CD4-positive, alpha-beta T cell treated with Interferon gamma for 1 hour (primary cell): ENCODE results near the gene KCNMA1.
A peak's percentile ranks its signal among the peaks of the same experiment; 100 is the strongest.

ENCODE experiments used
- DNase-seq: peaks from one replicate; pipeline ENCODE4 v3.0.0-alpha.2; 2020

The KCNMA1 gene

GRCh38 chr10:77191324-77192049 lies 446.1 kb downstream of the KCNMA1 start:
- DNase-seq = no peak

DNA sequence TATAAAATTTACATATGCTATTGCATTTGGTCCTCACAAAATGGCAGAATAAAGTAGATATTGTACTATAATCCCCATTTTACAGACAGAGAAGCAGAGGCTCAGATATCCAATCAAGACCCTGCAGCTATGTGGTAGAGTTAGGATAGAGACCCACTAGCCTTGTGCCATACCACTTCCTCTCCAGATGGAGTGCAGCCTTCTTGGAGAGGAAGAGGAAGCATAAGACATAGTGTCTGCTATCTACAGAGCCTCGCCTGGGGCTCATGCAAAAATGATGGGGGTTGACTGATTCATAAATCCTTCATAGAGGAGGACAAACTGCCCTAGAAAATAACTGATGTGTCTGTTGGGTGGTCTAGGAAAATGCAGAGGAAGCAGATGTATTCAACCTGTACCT lies 447.3 kb downstream of the KCNMA1 start:
- DNase-seq = no peak

- no peak for DNase-seq
These were observed 448.1 kb downstream of the KCNMA1 start for GRCh38 chr10:77189520-77189919.

DNA sequence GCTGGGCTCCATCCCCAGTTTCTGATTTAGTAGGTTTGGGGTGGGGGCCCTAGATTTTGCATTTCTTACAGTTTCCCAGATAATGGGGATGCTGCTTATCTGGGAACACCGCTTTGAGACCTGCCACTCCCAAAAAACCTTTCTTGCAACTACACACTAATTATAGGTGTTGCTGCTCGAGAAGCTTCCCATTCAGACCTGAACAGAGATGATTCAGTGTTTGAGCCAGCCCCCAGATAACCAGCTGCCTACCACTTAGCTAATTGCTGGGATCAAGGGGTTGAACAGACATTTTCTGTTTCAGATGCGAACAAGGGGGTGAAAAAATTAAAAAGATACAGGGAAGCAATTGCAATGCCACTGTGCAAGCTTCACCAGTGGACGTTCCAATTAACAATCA lies 448.5 kb downstream of the KCNMA1 start:
- DNase-seq = no peak

GRCh38 chr10:77188521-77188920 lies 449.1 kb downstream of the KCNMA1 start:
- DNase-seq = no peak

DNA sequence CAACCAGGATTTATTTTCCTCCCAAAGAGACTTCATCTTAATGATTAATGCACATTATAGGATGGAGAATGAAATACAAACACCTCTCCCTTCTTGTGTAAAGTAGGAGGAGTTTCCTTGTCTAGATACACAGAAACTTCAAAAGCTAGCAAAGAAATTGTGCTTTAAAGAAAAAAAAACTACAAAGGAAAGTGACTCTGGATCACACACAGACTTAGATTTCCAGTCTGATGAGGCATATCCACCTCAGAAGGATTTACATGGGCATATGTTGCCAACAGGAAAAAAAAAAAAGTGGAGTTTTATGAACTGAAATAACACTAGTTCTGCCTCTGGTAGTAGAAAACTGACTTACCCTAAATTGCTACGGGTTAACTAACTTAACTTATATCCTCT lies 449.6 kb downstream of the KCNMA1 start:
- no peak for DNase-seq

- no peak for DNase-seq
These were observed 450.1 kb downstream of the KCNMA1 start for GRCh38 chr10:77187376-77187999.

GRCh38 chr10:77186936-77187335 lies 450.7 kb downstream of the KCNMA1 start:
- no peak for DNase-seq

DNA sequence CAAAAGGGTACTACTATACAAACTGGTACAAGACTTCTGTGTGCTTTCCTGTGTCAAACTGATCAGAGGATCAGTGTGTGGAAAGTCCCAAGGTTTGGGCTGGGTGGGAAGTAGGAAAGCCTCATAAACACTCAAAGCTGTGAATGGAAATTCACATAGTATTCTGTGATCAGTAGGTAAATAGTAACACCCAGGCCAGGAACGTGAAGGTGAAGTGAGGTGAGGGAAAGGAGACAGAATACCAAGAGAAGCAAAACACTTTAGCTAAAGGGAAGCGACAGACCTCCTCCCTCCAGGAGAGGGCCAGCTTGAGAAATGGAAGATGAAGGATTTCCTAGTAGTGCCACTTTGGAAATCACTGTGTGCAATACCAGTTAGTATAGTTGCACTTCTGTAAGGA lies 451.9 kb downstream of the KCNMA1 start:
- DNase-seq = no peak

DNA sequence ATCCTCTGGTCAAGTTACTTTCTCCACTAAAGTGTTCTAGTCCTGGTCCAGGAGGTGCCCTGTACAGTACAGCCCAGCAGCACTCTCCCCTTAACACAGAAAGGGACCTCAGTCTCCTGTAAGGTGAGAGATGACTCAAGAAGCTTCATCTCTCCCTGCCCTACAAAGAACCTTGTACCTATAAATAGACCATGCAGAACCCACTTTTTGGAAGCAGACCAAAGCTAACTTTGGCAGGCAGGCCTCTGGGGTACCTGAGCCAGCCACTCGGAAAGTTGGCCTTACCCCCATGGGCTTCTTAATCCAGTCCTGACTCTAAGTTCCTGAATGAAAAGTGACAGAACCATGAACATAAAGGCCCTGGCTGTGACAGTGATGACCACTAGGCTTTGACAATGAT lies 454.8 kb downstream of the KCNMA1 start:
- no peak for DNase-seq

DNA sequence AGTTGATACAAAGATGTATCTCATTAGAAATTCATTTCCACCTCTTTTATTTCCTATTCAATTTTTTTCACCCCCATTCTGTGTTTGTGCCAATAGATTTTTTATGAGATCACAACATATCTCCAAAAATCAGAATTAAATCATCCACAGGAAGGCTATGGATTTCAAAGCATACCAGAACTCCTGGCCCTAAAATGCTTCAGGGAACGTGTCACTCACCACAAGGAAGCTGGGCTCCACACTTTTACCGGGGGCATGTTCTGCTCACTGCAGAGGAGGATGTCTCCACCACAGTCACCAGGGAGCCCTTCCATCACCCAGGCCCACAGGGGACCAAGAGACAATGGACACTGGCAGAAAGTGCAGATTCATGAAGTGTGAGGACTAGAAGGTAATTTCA lies 456.8 kb downstream of the KCNMA1 start:
- no peak for DNase-seq

DNA sequence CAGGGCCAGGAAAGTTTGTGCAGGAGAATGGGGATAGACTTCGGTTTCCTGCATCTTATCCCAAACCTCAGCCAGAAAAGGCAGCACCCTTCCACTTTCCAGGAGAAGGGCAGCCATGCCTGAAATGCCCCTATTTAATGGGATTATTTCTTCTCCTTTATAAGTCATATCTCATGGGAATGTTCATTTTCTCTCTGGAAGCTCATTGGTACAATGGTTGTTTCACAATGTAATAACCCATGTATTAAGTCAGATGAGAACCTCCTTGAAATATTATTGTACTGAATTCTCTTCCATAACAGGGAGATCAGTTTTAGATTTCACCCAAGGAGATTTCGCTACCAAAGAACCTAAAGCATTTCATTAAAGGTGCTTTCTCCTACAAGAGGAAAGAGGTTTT lies 457.5 kb downstream of the KCNMA1 start:
- no peak for DNase-seq

DNA sequence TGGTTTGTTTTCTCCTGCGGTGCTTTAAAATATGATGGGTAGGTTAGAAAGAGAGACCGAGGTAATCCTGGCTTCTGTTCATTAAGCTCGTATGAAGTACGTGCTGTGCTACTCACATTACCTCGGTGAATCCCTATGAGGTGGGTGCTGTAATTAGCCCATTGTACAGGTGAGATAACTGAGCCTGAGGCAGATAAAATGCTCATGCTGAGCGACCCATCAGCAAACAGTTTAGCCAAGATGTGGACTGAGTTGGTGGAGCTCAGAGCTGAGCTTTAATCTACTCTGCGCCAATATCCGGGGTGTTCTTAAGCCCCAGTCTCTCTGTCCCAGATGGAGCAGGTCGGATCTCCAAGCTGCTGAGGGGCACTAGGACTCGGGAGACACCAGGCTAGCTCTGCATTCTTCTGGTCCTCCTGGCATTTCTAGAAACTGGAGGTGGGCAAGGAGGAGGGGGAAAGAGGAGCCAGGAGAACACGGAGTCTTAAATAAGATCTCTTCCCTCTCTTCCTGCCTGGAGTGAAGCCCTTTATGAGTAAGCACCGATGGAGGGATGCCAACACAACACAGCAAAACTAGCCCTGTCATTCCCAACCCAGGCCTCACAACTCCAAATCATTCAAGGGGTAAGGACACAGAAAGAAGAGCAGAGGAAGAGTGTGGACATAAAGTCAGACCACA lies 458.5 kb downstream of the KCNMA1 start:
- DNase-seq = no peak

DNA sequence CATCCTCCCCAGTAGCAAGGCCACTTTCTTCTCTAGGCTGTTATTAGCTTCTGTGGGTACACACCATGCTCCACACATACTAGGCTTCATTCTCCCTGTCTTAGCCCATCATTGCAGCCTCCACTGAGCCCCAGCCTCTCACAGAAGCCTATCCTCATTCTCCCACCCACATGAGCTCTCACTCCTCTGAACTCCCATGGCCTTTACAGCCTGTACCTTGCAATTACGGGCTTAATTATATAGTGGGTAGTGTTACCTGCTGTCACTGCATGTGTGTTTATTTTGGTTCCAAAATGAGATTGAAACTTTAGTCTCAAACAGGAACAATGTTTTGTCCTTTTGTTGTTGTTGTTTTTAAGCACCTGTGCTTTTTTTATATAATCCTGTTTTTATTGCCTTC lies 460.0 kb downstream of the KCNMA1 start:
- DNase-seq = no peak

DNA sequence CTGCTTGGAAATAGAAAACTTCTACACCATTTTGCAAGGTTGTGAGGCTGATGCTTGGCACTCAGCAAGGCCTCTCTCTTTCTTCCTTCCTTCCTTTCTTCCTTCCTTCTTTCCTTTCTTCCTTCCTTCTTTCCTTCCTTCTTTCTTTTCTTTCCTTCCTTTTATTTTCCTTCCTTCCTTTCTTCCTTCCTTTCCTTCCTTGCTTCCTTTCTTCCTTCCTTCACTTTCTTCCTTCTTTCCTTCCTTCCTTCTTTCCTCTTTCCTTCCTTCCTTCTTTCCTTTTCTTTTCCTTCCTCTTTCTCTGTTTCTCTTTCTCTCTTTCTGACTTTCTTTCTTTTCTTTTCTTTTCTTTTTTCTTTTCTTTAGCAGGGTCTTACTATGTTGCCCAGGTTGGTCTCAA lies 460.4 kb downstream of the KCNMA1 start:
- no peak for DNase-seq

GRCh38 chr10:77176232-77176631 lies 461.4 kb downstream of the KCNMA1 start:
- DNase-seq = no peak

GRCh38 chr10:77175631-77176222 lies 461.9 kb downstream of the KCNMA1 start:
- DNase-seq = no peak

GRCh38 chr10:77173615-77174461 lies 463.8 kb downstream of the KCNMA1 start:
- DNase-seq = peak; percentile 45

DNA sequence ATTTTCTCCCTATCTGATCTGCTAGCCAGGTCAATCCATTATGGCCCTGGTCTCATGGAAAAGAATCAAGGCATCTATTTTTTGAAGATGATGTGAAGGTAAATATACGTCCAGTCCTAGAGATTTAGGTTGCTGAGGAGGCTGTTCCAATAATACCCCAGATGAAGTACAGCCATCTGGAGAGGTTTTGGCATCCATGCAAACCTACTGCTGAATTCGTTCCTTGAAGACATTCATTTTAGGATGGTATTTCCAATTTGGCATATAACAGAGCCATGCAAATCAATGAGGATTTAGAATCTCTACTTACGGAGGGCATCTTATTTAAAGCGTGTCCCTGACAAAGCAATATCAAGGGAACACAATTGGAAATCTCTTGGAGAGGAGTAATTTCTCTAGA lies 465.5 kb downstream of the KCNMA1 start:
- DNase-seq = no peak

GRCh38 chr10:77168861-77169260 lies 468.7 kb downstream of the KCNMA1 start:
- DNase-seq = no peak

- DNase-seq = no peak
These were observed 469.4 kb downstream of the KCNMA1 start for GRCh38 chr10:77168161-77168560.

GRCh38 chr10:77165445-77166208 lies 472.0 kb downstream of the KCNMA1 start:
- DNase-seq = no peak
